Endothelial cell of umbilical vein (primary cell): Measurements from ENCODE around the gene PPP1R13B. TPM values are rescaled to one million over a fixed set of nuclear protein-coding genes. Genes with fewer than 3 reads are reported as not detected.

Experiments
- BruUV-seq: library from RNA; stranded (reverse); fragments of 400-500 nt; replicated peaks from 2 replicates; lab custom pipeline; 2021; lab: Mats Ljungman, UMichigan
- CTCF ChIA-PET: fragments of 300-600, 350-600 bp; sonication (Branson Sonifier 250); formaldehyde crosslinking; loops from one replicate; lab custom pipeline; 2021; ENCODE audit warnings: antibody characterized with exemption, inconsistent platforms; lab: Charles Lee
- POLR2A ChIA-PET: fragments of 300-600, 350-600 bp; sonication (Branson Sonifier 250); formaldehyde crosslinking; loops from one replicate; lab custom pipeline; 2021; ENCODE audit warnings: antibody characterized with exemption, inconsistent platforms; lab: Charles Lee
- DNase-seq: peaks from one replicate; pipeline ENCODE4 v3.0.0-alpha.2; 2011; ENCODE audit warnings: low read depth, low spot score
- FAIRE-seq: peaks from 2 replicates; lab custom pipeline; 2011; peaks lifted over from hg19 to GRCh38; lab: Jason Lieb, UNC
- H2AFZ ChIP-seq: 2 replicates; pipeline ENCODE4 v1.6.0; 2012; ENCODE audit warnings: low read depth, low read length, control low read depth, inconsistent platforms
- H3K27ac ChIP-seq: 2 replicates; pipeline ENCODE4 v1.5.1; 2011; ENCODE audit warnings: low read depth, mild to moderate bottlenecking, control low read depth, low read length, moderate library complexity; ENCODE audit not compliant: insufficient read depth
- H3K27me3 ChIP-seq, 2 experiments: 2 replicates each; pipeline versions ENCODE4 v1.6.0 to v1.6.1; 2011; ENCODE audit warnings: low read length in 2 of 2, mixed read lengths in 1 of 2; ENCODE audit not compliant: control insufficient read depth in 2 of 2, insufficient read depth in 2 of 2
- H3K36me3 ChIP-seq, 2 experiments: 2 replicates in 1 of 2; 3 replicates in 1 of 2; pipeline ENCODE4 v1.5.1; 2011; ENCODE audit warnings: low read length in 2 of 2, mild to moderate bottlenecking in 1 of 2, moderate library complexity in 1 of 2; ENCODE audit not compliant: control insufficient read depth in 2 of 2, insufficient read depth in 2 of 2; ENCODE audit errors: extremely low read depth in 1 of 2
- H3K4me1 ChIP-seq: 3 replicates; pipeline ENCODE4 v1.5.1; 2011; ENCODE audit warnings: mild to moderate bottlenecking, low read length; ENCODE audit not compliant: control insufficient read depth, insufficient read depth; ENCODE audit errors: extremely low read depth
- H3K4me2 ChIP-seq: 2 replicates; pipeline ENCODE4 v1.6.1; 2011; ENCODE audit warnings: low read length, control low read depth, mixed read lengths; ENCODE audit not compliant: insufficient read depth
- H3K4me3 ChIP-seq, 3 experiments: fragments of 200-600 bp in 1 of 3; sonication (generic), shearing (Covaris generic) in 1 of 3; replicated peaks in 1 of 3; 2 replicates each; pipeline ENCODE4 v1.5.1; 2011 to 2016; ENCODE audit warnings: control low read depth in 3 of 3, low read length in 3 of 3, mild to moderate bottlenecking in 2 of 3, inconsistent platforms in 1 of 3, low read depth in 1 of 3, moderate library complexity in 1 of 3; ENCODE audit not compliant: insufficient read depth in 1 of 3
- H3K79me2 ChIP-seq: 2 replicates; pipeline ENCODE4 v1.6.0; 2012; ENCODE audit warnings: low read length, inconsistent platforms; ENCODE audit not compliant: control insufficient read depth, insufficient read depth
- H3K9ac ChIP-seq: replicated peaks from 2 replicates; pipeline ENCODE3; 2011; ENCODE audit warnings: low read length, control low read depth; ENCODE audit not compliant: insufficient read depth; ENCODE audit errors: extremely low read depth
- H3K9me1 ChIP-seq: replicated peaks from 3 replicates; pipeline ENCODE4 v1.6.0; 2011; ENCODE audit warnings: mild to moderate bottlenecking, low read length; ENCODE audit not compliant: control insufficient read depth, insufficient read depth; ENCODE audit errors: extremely low read depth
- H3K9me3 ChIP-seq: replicated peaks from 2 replicates; pipeline ENCODE4 v1.5.1; 2012; ENCODE audit warnings: low read length, inconsistent platforms; ENCODE audit not compliant: control insufficient read depth, insufficient read depth
- H4K20me1 ChIP-seq: replicated peaks from 2 replicates; pipeline ENCODE3; 2011; ENCODE audit warnings: mild to moderate bottlenecking, low read length; ENCODE audit not compliant: control insufficient read depth, insufficient read depth; ENCODE audit errors: extremely low read depth
- CTCF ChIP-seq, 2 donors: IDR thresholded peaks; 1 replicate in 1 of 2; 2 replicates in 1 of 2; pipeline ENCODE4 v1.5.1; 2011; ENCODE audit warnings: low read length in 2 of 2, mild to moderate bottlenecking in 2 of 2, moderate library complexity in 2 of 2, control low read depth in 1 of 2, inconsistent platforms in 1 of 2, low read depth in 1 of 2; ENCODE audit not compliant: insufficient read depth in 1 of 2; ENCODE audit errors: extremely low read depth in 1 of 2
- EZH2 ChIP-seq: IDR thresholded peaks from 2 replicates; pipeline ENCODE4 v1.6.1; 2012; ENCODE audit warnings: borderline replicate concordance, low read depth, mild to moderate bottlenecking, moderate library complexity, low read length, inconsistent platforms; ENCODE audit not compliant: severe bottlenecking
- FOS ChIP-seq: IDR thresholded peaks from 2 replicates; pipeline ENCODE4 v1.6.1; 2011; ENCODE audit warnings: mild to moderate bottlenecking, low read length, moderate library complexity, borderline replicate concordance; ENCODE audit not compliant: insufficient read depth
- GATA2 ChIP-seq: IDR thresholded peaks from 2 replicates; pipeline ENCODE4 v1.7.0; 2011; ENCODE audit warnings: low read depth, mild to moderate bottlenecking, moderate library complexity, mixed read lengths, low read length; ENCODE audit not compliant: insufficient read length, insufficient read depth
- JUN ChIP-seq: IDR thresholded peaks from 2 replicates; pipeline ENCODE4 v1.6.1; 2011; ENCODE audit warnings: borderline replicate concordance, low read depth; ENCODE audit not compliant: insufficient read length, insufficient read depth
- MAX ChIP-seq: IDR thresholded peaks from 2 replicates; pipeline ENCODE4 v1.6.1; 2011; ENCODE audit not compliant: insufficient read depth, insufficient read length
- POLR2A ChIP-seq: IDR thresholded peaks from 2 replicates; pipeline ENCODE4 v1.6.1; 2012; ENCODE audit warnings: low read depth, mild to moderate bottlenecking, control low read depth, low read length
- POLR2AphosphoS5 ChIP-seq: IDR thresholded peaks from 2 replicates; pipeline ENCODE4 v1.6.1; 2012; ENCODE audit warnings: low read depth, mild to moderate bottlenecking, control low read depth, low read length, moderate library complexity; ENCODE audit not compliant: insufficient read depth
- dilution Hi-C: fragments of 300-500 bp; cut with MboI; formaldehyde crosslinking; loops from one replicate; pipeline ENCODE4 v1.15.0; 2019; ENCODE audit warnings: low sequenced_read_pairs; ENCODE audit not compliant: extremely low pct_ligation_motif_present
- intact Hi-C: fragments of 100-400 bp; cut with micrococcal nuclease; formaldehyde crosslinking; loops from one replicate; pipeline ENCODE4 v1.10.0; 2022
- polyA plus RNA-seq, 4 experiments: library from polyadenylated mRNA; depleted of rRNA in 3 of 4; stranded (reverse) in 3 of 4; unstranded in 1 of 4; fragments of >200 nt; gene quantifications; 2 replicates each; pipeline versions ENCODE4 v1.2.1 to v1.2.3, GENCODE V29; 2011 to 2012; ENCODE audit warnings: missing spikeins in 1 of 4
- total RNA-seq: library from RNA; stranded (reverse); gene quantifications from 2 replicates; pipeline ENCODE4 v1.2.3, GENCODE V29; 2021

The PPP1R13B gene
- total and polyA plus RNA-seq, 2 donors (not counting 3 experiments of a cell fraction or from before 2014, with no cell fraction given), result 10.0 to 30.0 TPM

- BruUV-seq, result no TSS peak
- no peak overlapping the region for H3K9ac ChIP-seq
- H3K27me3 ChIP-seq, result no peaks in the 10 kb centered on the region
- no peaks in the 10 kb centered on the region for H3K79me2 ChIP-seq
- H3K4me2 ChIP-seq, result no peak overlapping the region
- DNase-seq, result no peak
- no peak overlapping the region for H3K4me3 ChIP-seq
- intact Hi-C loops (no loop called here), dilution Hi-C loops (no loop called here)
- ChIA-PET CTCF (interaction anchor here (1.5 kb wide), 1 partner anchor 26 kb away, joined by 3 read pairs; no protein-coding TSS in a partner anchor), POLR2A (no interaction called here)
- no peak for FAIRE-seq
- no peaks in the 10 kb centered on the region for H3K36me3 ChIP-seq
- H4K20me1 ChIP-seq, result no peaks in the 10 kb centered on the region
- H3K9me3 ChIP-seq, result no peaks in the 10 kb centered on the region
- no peak overlapping the region for H3K27ac ChIP-seq
- no peaks in the 10 kb centered on the region for H3K9me1 ChIP-seq
- H3K4me1 ChIP-seq, result peaks cover 15% of the 10 kb centered on the region
- TF ChIP-seq FOS, result no peak
- no peak for TF ChIP-seq POLR2A
- H2AFZ ChIP-seq, result no peak overlapping the region
Observed at GRCh38 chr14:103875010-103875409, 27.6 kb upstream of the PPP1R13B start.

GRCh38 chr14:103872481-103873113 lies 25.2 kb upstream of the PPP1R13B start:
- H3K79me2 ChIP-seq, result no peaks in the 10 kb centered on the region
- no peaks in the 10 kb centered on the region for H3K36me3 ChIP-seq
- no peaks in the 10 kb centered on the region for H4K20me1 ChIP-seq
- H3K9me1 ChIP-seq, result no peaks in the 10 kb centered on the region
- ChIA-PET POLR2A (no interaction called here), CTCF (interaction anchor here (0.8 to 1.8 kb wide), 3 partner anchors 13 to 64 kb away, joined by 3 to 10 read pairs (median 3); no protein-coding TSS in a partner anchor)
- dilution Hi-C loops (no loop called here), intact Hi-C loops (loop anchor here (1.0 kb wide), 1 partner anchor 18 kb away; no protein-coding TSS in a partner anchor)
- no peaks in the 10 kb centered on the region for H3K27me3 ChIP-seq
- H3K9me3 ChIP-seq, result no peaks in the 10 kb centered on the region
- H2AFZ ChIP-seq, result peak overlapping the region; percentile 98
- peak overlapping the region; percentile 8 for H3K27ac ChIP-seq
- DNase-seq, result no peak
- TF ChIP-seq CTCF (IDR thresholded peaks at IDR 0.05; ENCODE audit: extremely low read depth in 1 of 2, insufficient read depth in 1 of 2, low read depth in 1 of 2, low read length in 2 of 2) (no peak), GATA2 (no peak), MAX (no peak), POLR2A (no peak), POLR2AphosphoS5 (no peak), EZH2 (no peak), JUN (no peak), FOS (no peak)
- H3K9ac ChIP-seq, result peak overlapping the region; percentile 44
- peak; percentile 57 for FAIRE-seq
- H3K4me2 ChIP-seq, result peak overlapping the region; percentile 49
- H3K4me3 ChIP-seq, result no peak overlapping the region
- TSS peak; percentile 67 for BruUV-seq
- H3K4me1 ChIP-seq, result peaks cover 11% of the 10 kb centered on the region
